CD4-positive, alpha-beta T cell (primary cell): ENCODE measurements around the gene ERP29. TPM values are rescaled to one million over a fixed set of nuclear protein-coding genes. Genes with fewer than 3 reads are reported as not detected.
A peak's percentile ranks its signal among the peaks of the same experiment; 100 is the strongest.

ENCODE experiments used
- ATAC-seq: fragments of 200-7000 bp; cut with Tn5 transposase; one replicate; pipeline ENCODE4 v1.10.0; 2022; ENCODE audit warnings: mild to moderate bottlenecking; ENCODE audit not compliant: poor library complexity
- CTCF ChIA-PET: fragments of 350-600 bp; sonication (Branson Sonifier 250); formaldehyde crosslinking; loops from one replicate; lab custom pipeline; 2021; ENCODE audit warnings: antibody characterized with exemption, inconsistent platforms; lab: Charles Lee
- POLR2A ChIA-PET: fragments of 350-600 bp; sonication (Branson Sonifier 250); formaldehyde crosslinking; loops from one replicate; lab custom pipeline; 2021; ENCODE audit warnings: antibody characterized with exemption, inconsistent platforms; lab: Charles Lee
- DNase-seq, 14 experiments: peaks; one replicate each; pipeline ENCODE4 v3.0.0-alpha.2; 2013 to 2020; ENCODE audit warnings: mixed read lengths in 2 of 14
- H3K27ac ChIP-seq, 2 donors: one replicate each; pipeline versions ENCODE4 v1.5.1 to v1.7.0; 2013; ENCODE audit warnings: low read length in 2 of 2, low read depth in 1 of 2, mild to moderate bottlenecking in 1 of 2
- H3K27me3 ChIP-seq, 2 experiments: 1 replicate in 1 of 2; 2 replicates in 1 of 2; pipeline versions ENCODE4 v1.6.1 to v1.7.0; 2013; ENCODE audit warnings: low read length in 2 of 2, control low read depth in 1 of 2, mild to moderate bottlenecking in 1 of 2, moderate library complexity in 1 of 2; ENCODE audit not compliant: insufficient read depth in 2 of 2, control insufficient read depth in 1 of 2
- H3K36me3 ChIP-seq: one replicate; pipeline ENCODE4 v1.6.1; 2013; ENCODE audit warnings: low read length, control low read depth; ENCODE audit not compliant: insufficient read depth
- H3K4me1 ChIP-seq: one replicate; pipeline ENCODE4 v1.6.1; 2013; ENCODE audit warnings: low read length, control low read depth; ENCODE audit not compliant: insufficient read depth
- H3K4me3 ChIP-seq: one replicate; pipeline ENCODE4 v1.5.1; 2013; ENCODE audit warnings: mild to moderate bottlenecking, low read length, moderate library complexity
- H3K9me3 ChIP-seq, 2 experiments: 1 replicate in 1 of 2; 2 replicates in 1 of 2; pipeline versions ENCODE4 v1.6.1 to v1.7.0; 2013; ENCODE audit warnings: low read length in 2 of 2, mild to moderate bottlenecking in 2 of 2, control low read depth in 1 of 2, moderate library complexity in 1 of 2; ENCODE audit not compliant: control insufficient read depth in 1 of 2, insufficient read depth in 1 of 2
- H3K27ac Mint-ChIP-seq: one replicate; pipeline ENCODE4 v1.8.0; 2020; ENCODE audit warnings: mixed read lengths
- H3K27me3 Mint-ChIP-seq: one replicate; pipeline ENCODE4 v1.8.0; 2021; ENCODE audit warnings: mixed read lengths
- H3K36me3 Mint-ChIP-seq: one replicate; pipeline ENCODE4 v1.8.0; 2021; ENCODE audit warnings: low read depth, mixed read lengths
- H3K4me1 Mint-ChIP-seq: one replicate; pipeline ENCODE4 v1.8.0; 2021; ENCODE audit warnings: low read depth, mixed read lengths
- H3K4me3 Mint-ChIP-seq: one replicate; pipeline ENCODE4 v1.8.0; 2020; ENCODE audit warnings: mild to moderate bottlenecking, mixed read lengths
- H3K9me3 Mint-ChIP-seq: one replicate; pipeline ENCODE4 v1.8.0; 2020; ENCODE audit warnings: mixed read lengths
- CTCF ChIP-seq: fragments of 200-600 bp; IDR thresholded peaks from one replicate; pipeline ENCODE4 v1.8.0; 2022; ENCODE audit warnings: antibody characterized with exemption, mild to moderate bottlenecking
- intact Hi-C, 2 experiments: fragments of 100-400 bp; cut with DNase I in 1 of 2; cut with micrococcal nuclease in 1 of 2; formaldehyde crosslinking; loops; one replicate each; pipeline versions ENCODE4 v1.15.1 to v1.9.0; 2023 to 2025; cut with DNase I, micrococcal nuclease
- total RNA-seq, 174 experiments: library from RNA in 2 of 174; stranded (reverse) in 2 of 174; gene quantifications; one replicate each; pipeline ENCODE4 v1.2.3 and lab custom pipeline; 2021 to 2026

Gene ERP29
- total RNA-seq, 2 experiments from 2014 or later = 109 to 117 TPM

GRCh38 chr12:111984820-111985219, 28.4 kb upstream of the ERP29 start:
- H3K27me3 Mint-ChIP-seq = no peaks in the 10 kb centered on the region
- peaks cover 6% of the 10 kb centered on the region for H3K36me3 ChIP-seq
- no peak overlapping the region for H3K4me3 Mint-ChIP-seq
- no peak for TF ChIP-seq CTCF
- no peaks in the 10 kb centered on the region for H3K27me3 ChIP-seq
- H3K27ac ChIP-seq = no peak overlapping the region
- no peak overlapping the region for H3K27ac Mint-ChIP-seq
- ChIA-PET CTCF (no interaction called here), POLR2A (interaction anchor here (2.4 kb wide), 1 partner anchor 29 kb away, joined by 7 read pairs; the partner anchor contains the start of genes ERP29 and TMEM116)
- peaks cover 32% of the 10 kb centered on the region for H3K4me1 Mint-ChIP-seq
- ATAC-seq (no peak), DNase-seq (no peak)
- H3K9me3 ChIP-seq = no peaks in the 10 kb centered on the region
- no peaks in the 10 kb centered on the region for H3K9me3 Mint-ChIP-seq
- H3K4me1 ChIP-seq = no peaks in the 10 kb centered on the region
- no peak overlapping the region for H3K4me3 ChIP-seq
- intact Hi-C loops = no loop called here
- H3K36me3 Mint-ChIP-seq = peaks cover 36% of the 10 kb centered on the region

GRCh38 chr12:111991535-111991934, 21.7 kb upstream of the ERP29 start:
- POLR2A ChIA-PET = interaction anchor here (0.9 to 14.5 kb wide), 2 partner anchors 23 to 149 kb away, joined by 4 to 351 read pairs; partner anchors contain the start of genes ERP29, MAPKAPK5 and TMEM116

GRCh38 chr12:111991946-111992345, 21.3 kb upstream of the ERP29 start:
- Histone ChIP-seq H3K4me1 (peaks cover 44% of the 10 kb centered on the region), H3K9me3 (no peaks in the 10 kb centered on the region), H3K4me3 (no peak overlapping the region), H3K27ac (peak overlapping the region; percentile 44 to 64), H3K27me3 (no peaks in the 10 kb centered on the region), H3K36me3 (no peaks in the 10 kb centered on the region)
- peak overlapping the region; percentile 86 for H3K27ac Mint-ChIP-seq
- intact Hi-C loops = loop anchor here (5.0 kb wide), 2 partner anchors 45 to 395 kb away; partner anchors contain the start of gene ATXN2 (in 1 of the 2)
- ATAC-seq = no peak
- no peak for DNase-seq
- no peaks in the 10 kb centered on the region for H3K27me3 Mint-ChIP-seq
- POLR2A ChIA-PET = interaction anchor here (0.9 to 14.5 kb wide), 2 partner anchors 22 to 150 kb away, joined by 4 to 351 read pairs; partner anchors contain the start of genes ERP29, MAPKAPK5 and TMEM116
- TF ChIP-seq CTCF = no peak
- CTCF ChIA-PET = interaction anchor here (0.9 to 3.7 kb wide), 3 partner anchors 9 to 36 kb away, joined by 3 to 28 read pairs (median 5); partner anchors contain the start of genes ERP29 and TMEM116
- peaks cover 33% of the 10 kb centered on the region for H3K36me3 Mint-ChIP-seq
- H3K4me3 Mint-ChIP-seq = peak overlapping the region; percentile 17
- no peaks in the 10 kb centered on the region for H3K9me3 Mint-ChIP-seq
- H3K4me1 Mint-ChIP-seq = peaks cover 73% of the 10 kb centered on the region

More at GRCh38 chr12:111991535-111991934, 21.7 kb upstream of the ERP29 start:
- CTCF ChIA-PET = interaction anchor here (0.9 to 3.7 kb wide), 3 partner anchors 10 to 36 kb away, joined by 3 to 28 read pairs (median 5); partner anchors contain the start of genes ERP29 and TMEM116
- H3K27ac ChIP-seq = peak overlapping the region; percentile 44 to 64
- ATAC-seq = no peak
- peak overlapping the region; percentile 17 for H3K4me3 Mint-ChIP-seq
- H3K36me3 ChIP-seq = no peaks in the 10 kb centered on the region
- H3K4me1 Mint-ChIP-seq = peaks cover 69% of the 10 kb centered on the region
- H3K27ac Mint-ChIP-seq = peak overlapping the region; percentile 86
- intact Hi-C loops = loop anchor here (5.0 kb wide), 2 partner anchors 44 to 394 kb away; partner anchors contain the start of gene ATXN2 (in 1 of the 2)
- H3K9me3 ChIP-seq = no peaks in the 10 kb centered on the region
- no peak for DNase-seq
- no peak overlapping the region for H3K4me3 ChIP-seq
- peaks cover 33% of the 10 kb centered on the region for H3K36me3 Mint-ChIP-seq
- no peaks in the 10 kb centered on the region for H3K27me3 ChIP-seq
- no peaks in the 10 kb centered on the region for H3K27me3 Mint-ChIP-seq
- no peak for TF ChIP-seq CTCF
- no peaks in the 10 kb centered on the region for H3K9me3 Mint-ChIP-seq
- peaks cover 42% of the 10 kb centered on the region for H3K4me1 ChIP-seq
